HG02623 (cell line): ENCODE measurements around the gene PEX14.

Source experiments
- ATAC-seq: cut with Tn5 transposase; IDR thresholded peaks from one replicate; pipeline ENCODE4 v1.9.1; 2021; ENCODE audit warnings: moderate library complexity; ENCODE audit not compliant: unreplicated experiment

The PEX14 gene

DNA sequence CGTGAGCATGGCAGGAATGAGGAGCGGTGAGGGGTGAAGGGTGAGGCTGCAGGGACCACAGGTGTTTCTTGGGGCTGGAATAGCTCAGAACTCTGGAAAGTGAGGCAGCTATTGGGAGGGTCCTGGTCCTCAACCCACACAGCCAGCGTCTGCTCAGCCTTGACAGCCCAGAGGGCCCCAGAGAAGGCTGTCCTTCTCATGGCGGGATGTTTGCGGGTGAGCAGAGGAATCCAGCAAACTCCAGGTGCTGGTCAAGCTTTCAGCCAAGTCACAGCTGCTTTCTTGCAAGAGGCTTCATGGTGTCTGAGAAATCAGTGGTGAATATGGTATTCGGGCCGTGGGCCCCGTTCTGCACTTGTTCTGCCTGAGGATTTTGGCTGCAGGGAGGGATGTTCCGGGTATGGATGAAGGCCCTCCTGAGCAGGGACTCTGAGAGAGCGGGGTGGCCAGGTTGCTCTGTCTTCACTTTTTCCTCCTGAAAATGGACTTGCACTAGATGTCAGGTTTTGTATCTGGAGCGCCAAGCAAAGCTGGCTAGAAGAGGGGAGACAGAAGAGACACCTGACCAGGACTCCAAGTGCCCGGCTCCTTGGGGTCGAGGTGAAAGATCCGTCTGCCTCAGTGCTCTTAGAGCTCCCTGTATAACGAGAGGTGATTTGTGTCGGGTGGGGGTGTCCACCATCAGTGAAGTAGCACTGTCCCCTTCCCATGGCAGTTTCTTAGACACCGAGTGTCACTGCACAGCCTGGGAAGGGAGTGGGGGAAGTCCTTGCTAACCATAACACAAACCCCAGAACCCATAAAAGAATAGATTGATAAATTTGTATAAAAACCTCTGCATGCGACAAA lies 139.9 kb downstream of the PEX14 start:
- no peak for ATAC-seq

DNA sequence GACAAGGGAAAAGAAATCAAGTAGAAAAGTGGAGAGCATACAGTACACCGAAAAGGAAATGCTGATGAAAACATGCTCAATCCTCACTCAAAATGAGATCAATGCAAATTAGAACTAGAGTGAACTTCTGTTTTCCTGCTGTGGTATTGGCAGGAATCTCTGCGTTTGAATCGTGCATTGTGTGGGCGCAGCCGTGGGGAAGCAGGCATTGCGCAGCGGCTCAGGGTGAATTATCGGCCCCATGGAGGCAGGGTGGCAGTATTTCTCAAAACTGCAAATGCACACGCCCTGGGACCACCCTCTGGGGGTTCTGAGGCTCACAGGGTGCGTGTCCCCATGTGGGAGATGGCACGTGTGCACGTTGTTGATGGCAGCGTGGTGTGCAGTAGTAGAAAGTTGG lies 140.6 kb downstream of the PEX14 start:
- ATAC-seq: no peak

DNA sequence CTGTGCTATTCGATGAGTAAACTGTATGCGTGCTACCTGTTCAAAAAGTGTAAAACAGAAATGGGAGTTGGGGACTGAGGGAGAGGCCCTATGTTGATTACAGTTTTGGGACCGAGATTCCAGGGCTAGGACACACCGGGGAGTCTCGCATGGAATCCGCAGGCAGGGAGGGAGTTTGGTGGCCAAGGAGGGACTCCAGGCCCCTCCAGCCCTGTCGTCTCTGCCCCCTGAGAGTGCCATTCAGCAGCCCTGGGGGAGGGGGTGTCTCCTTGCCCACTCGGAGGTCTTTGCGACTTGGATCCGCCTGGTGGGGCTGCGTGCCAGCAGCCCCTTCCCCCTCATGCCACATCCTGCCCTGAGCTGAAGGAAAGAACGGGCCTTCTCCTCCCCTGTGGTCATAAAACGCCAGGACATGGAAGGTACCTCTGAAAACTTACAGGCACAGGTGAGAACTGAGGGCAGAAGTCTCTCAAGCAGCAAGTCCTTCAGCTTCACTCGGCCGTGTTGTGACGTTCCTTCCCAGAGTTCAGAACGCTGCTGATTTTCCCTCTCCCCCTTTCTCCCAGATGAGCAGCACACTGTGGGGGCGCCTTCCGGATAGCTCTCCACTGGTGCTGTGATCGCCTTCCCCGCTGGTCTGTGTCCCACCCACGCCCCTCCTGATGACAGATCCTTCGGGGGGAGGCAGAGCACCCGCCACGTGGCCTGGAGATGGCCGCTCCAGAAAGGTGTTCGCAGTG lies 141.4 kb downstream of the PEX14 start:
- no peak for ATAC-seq

DNA sequence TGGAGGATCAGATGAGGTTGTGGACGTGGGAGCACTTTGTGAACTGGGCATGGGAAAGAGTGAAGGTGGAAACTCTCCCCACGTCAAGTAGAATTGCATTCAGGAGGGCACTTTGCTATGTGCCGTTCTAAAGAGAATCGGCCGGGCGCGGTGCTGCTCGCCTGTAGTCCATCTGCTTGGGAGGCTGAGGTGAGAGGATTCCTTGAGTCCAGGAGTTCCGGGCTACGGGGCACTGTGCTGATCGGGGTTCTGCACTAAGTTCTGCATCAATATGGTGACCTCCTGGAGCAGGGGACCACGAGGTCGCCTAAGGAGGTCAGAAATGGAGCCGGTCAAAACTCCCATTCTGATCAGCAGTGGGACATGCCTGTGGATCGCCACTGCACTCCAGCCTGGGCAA lies 141.9 kb downstream of the PEX14 start:
- no peak for ATAC-seq

DNA sequence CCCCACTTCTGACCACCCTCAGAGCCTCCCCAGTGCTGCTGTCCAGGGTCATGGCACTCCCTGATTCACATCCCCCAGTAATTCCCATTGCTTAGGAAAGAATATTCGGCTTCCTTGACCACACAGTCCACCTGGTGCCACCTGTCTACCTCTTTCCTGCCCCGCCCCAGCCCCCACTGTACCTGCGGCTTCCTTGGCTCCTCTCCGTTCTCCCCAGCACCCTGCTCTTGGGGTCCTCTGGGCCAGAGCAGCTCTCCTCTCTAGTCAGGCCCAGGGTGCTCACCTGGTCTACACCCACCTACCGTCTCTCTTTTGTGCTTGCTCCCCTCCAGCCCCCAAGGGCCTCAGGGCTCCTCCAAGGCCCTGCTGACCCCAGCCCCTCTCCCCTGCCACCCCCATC lies 142.6 kb downstream of the PEX14 start:
- ATAC-seq: no peak

DNA sequence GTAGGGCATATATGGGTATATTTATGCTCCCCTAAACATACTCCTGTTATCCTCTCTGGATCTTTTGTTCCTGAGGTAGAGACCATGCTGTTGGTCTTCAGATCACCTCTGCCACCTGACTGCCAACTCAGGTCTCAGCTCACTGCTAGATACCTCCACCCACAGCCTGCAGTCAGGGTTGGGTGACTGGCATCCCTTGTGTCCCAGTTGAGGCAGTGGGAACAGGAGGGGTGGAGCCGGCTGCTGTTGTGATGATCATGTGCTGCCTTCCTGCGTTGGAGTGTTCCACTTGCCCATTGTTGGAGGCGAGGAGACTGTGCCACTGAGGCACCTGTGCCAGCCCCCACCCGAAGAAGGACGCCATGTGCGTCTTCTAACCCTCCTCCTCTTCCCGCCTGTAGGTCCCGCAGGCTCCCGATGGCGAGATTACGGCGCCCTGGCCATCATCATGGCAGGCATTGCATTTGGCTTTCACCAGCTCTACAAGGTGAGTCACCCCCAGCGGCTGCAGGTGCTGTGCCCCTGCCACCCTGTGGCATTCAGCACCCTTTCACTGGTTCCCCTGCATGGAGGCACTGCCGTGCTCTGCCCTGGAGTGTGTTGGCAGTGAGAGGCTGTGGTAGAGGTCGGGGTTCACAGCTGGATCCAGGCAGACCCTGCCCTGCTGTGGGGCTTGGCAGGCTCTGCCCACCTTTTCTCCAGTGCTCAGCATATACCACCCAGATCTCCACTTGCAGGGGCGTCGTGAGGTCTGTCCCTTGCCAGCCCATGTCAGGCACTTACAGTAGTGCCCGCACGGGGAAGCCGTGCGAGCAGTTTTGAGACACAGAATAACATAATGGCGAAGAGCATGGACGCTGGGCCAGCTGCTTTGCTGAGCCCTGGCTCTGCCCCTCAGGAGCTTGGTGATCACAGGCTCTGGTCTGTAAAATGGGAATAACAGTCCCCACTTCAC lies 143.5 kb downstream of the PEX14 start:
- ATAC-seq: no peak

DNA sequence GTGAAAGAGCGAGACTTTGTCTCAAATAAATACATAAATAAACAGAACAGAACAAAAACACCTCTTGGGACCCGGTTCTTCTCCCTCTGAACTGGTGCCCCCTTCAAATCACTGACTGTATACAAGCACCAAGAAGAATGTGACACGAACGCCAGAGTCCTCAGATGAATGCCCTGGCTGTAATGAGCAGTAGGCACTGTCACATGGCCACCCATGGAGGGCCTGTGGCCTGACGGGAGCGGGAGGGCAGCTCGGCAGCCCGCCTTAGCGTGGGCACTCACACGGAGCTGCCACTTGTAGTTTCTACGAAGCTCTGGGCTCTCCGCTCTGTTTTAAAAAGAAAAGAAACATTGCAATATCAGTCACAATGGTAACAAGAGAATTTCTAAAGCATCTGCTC lies 146.0 kb downstream of the PEX14 start:
- no peak for ATAC-seq

DNA sequence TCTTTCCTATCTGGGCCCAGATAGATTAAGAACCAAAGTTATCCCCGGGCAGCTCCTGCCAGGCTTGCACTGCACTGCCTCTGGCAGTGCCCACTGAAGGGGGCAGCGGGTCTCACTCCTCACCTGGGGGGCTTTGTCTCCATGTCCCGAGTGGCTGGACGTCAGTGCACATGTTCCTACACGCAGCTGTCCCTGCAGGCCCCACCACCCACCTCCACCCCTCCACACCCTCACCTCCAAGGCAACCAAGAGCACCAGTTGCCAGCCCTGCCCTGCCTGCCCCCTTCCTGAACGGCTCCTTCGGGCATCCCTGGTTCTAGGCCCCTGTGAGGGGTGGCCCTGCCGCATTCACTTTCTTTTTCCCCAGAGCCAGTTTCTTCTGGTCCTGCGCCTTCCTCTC lies 147.2 kb downstream of the PEX14 start:
- ATAC-seq: no peak

DNA sequence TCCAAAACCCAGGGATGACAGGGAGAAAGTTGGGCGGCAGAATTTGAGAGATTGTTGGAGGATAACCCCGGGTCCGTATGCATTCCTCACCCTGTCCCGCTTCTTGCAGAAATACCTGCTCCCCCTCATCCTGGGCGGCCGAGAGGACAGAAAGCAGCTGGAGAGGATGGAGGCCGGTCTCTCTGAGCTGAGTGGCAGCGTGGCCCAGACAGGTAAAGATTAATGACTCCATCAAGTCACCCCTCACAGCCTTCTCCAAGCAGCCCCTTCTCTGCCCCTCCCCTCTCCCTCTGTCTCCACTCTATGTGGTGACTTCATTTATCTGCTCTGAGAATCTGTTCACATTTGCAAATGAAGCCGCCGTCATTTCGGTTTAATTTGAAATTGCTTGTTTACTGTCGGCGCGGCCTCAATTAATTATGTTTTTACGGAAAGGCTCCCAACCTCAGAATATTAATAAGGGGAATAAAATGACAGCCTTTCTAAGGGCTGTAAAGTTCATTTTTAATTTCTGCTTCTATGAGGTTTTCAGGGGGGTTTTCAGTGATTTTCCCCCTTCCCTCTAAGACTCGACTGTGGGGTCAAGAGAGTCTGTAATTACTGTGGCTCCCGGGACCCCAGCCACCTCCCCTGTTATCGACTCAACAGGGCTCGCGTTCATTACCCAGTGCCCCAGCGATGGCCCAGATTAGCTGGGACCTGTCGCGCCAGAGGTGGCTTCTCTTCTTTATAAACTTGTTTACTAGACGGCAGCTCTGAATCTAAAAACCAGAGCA lies 148.3 kb downstream of the PEX14 start:
- no peak for ATAC-seq

DNA sequence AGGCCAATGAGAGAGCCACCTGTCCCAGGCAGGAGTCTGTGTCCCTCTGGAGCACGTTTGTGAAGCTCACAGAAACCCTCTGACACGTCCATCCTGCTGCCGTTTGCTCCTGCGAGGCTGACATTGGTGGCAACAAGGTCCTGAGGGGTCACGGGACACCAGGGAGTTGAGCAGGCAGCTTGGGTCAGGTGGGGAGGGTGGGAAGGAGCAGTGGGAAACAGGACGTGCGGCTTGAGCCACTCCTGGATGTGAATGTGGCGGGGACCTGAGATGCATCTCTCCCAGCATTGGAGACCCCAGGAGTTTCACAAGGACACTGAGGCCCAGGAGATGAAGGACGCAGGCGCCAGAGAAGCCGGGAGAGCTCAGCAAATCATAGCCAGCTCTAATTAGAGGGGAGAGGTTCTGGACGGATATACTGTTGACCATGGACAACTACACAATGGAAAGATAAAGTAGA lies 149.0 kb downstream of the PEX14 start:
- ATAC-seq: no peak

DNA sequence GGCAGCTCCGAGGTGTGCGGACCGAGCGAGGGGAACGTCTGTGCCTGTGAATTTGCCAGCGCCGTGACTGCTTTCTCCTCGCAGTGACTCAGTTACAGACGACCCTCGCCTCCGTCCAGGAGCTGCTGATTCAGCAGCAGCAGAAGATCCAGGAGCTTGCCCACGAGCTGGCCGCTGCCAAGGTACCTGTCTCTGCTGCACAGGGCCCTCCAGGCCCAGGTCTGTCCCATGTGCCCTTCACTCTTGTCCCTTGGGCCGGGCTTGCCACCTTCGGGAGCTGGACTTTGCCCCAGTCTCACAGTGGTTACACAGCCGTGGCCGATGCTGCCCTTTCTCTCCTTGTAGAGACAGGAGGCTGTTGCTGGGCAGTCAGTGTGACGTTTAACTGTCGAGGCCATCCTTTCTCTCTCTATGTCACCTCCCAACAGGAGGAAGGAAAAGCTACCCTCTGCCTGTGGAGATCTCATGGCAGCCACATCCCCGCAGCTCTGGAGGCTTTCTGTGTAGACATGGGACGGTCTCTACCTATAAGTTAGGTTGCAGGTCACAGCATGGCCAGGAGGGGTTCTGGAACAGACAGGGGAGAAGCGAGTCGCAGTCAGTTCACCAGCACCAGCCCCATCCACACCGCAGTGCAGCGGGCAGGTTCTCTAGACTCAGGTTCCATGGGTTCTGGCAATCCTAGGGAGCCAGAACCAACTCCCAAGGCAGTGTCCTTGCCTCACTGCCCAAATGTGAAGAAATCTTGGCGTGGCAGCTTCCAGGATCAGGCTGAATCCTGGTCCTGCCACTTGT lies 149.7 kb downstream of the PEX14 start:
- ATAC-seq: no peak

DNA sequence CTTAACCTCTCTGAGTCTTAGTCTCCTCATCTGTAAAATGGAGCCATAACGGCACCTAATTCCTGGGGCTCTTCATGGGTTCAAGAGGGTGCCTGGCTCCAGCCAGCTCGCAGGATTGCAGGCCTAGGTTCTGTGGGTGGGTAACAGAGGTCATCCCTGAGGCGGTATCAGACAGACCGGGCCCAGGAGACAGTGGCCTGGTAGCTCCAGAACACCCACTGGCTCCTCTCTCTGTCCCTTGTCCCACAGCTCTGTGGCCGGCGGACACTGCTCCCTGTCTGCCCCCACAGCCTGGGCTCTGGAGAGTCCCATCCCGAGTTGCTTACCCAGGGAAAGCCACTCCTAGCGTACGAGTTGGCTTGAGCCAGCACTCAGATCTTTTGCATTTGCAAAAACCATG lies 150.3 kb downstream of the PEX14 start:
- ATAC-seq: no peak

DNA sequence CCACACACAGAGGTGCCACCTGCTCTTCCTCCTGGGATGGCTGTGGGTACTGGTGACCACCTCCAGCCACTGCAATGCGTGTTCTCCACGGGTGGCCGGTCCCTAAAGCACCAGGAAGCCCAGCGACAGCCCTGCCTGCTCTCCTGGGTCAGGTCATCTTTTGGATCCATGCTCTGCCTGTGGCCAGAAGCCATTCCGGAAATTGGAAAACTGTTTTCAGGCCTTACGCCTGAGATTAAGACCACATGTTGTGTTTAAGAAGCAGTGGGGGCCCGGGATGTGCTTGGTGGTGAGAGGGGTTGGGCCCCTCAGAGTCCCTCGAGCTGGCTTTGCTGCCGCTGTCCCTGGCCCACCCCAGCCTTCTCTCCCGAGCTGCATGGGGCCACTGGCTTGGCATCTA lies 150.8 kb downstream of the PEX14 start:
- no peak for ATAC-seq

DNA sequence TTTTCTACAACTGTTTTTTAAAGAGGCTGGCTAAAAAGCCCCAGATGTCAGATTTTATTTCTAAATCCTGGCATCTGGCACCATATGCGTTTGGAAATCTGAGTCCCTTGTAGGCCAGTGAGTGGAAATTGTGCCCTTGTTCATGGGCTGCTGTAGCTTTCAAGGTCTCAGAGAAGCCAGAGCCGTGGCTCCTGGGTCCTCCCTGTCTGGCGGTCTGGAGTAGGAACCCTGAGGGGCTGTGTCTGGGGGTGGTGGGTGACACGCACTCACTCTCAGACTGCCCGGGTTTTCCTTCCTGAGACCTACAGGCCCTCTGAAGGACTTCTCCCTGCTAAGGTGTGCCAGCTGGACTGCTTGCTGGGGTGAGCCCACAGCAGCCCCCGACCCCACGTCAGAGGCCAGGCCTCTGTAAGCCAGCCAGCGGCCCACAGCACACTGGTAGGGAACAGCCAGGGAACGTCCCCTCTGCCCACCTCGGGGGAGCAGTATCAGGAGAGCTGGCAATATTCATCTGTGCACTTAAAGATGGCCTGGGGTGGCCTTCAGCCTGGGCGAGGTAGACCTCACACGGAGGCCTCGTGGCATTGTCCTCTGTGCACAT lies 151.5 kb downstream of the PEX14 start:
- ATAC-seq: no peak

DNA sequence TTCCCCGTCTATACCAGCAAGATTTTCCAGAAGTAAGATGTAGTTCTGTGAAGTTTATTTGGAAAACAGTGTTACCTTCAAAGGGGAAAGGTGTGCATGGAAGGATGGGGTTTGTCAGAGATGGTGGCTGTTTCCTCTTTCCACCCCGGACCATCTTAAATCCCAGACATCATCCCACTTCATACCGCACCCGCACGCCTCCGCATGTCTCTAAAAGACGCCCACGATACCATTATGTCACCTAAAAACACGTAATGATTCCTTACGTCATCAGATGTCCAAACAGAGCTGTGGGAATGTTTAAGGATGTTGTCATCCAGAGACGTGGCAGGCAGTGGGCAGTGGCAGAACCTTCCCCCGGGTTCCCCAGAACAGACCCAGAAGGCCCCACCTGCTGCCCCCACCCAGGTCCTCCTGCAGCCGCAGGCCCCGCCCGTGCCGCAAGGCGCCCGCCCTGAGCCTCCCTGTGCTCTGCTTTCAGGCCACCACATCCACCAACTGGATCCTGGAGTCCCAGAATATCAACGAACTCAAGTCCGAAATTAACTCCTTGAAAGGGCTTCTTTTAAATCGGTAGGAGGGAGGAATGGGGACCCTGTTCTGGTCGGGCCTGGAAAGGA lies 152.2 kb downstream of the PEX14 start:
- ATAC-seq: no peak

DNA sequence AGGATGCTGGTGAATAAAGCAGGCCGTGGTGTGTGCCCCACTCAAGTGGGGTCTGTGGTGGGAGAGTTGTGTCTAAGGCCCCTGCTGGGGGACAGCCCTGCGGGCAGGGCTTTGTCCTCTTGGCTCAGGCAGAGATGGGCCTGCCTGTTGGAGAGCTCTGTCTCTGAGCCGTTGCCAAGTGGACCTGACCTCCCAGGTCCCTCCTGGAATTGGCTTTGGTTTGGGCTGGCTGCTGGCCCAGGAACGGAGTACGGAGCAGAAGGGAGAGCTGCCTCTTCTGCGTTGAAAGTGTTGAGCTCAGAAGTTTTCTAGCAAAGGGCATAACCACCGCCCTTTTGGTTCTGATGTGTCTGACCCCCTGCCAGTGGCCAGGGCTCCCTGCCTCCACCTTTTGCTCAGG lies 153.9 kb downstream of the PEX14 start:
- ATAC-seq: no peak

DNA sequence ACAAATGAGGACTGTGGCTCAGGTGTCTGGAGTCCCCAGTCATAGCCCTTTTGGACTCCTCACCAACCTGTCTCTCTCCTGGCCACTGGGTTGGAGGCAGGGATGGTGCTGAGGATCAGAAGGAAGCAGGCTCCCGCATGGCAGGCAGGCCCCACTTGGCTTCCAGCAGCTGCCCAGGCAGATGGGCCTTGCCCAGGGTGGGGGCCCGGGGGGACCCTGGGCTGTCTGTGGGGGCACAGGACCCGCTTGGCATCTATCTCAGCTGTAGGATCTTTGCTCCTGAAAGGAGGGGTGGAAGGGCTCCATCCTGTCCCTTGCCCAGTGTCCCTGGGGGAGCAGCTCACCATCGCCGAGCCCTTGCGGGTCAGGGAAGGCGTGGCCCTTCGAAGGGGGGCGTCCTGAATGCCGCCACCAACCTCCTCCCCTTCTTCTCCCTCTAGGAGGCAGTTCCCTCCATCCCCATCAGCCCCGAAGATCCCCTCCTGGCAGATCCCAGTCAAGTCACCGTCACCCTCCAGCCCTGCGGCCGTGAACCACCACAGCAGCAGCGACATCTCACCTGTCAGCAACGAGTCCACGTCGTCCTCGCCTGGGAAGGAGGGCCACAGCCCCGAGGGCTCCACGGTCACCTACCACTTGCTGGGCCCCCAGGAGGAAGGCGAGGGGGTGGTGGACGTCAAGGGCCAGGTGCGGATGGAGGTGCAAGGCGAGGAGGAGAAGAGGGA lies 154.5 kb downstream of the PEX14 start:
- no peak for ATAC-seq
